GM19099 (cell line): ENCODE measurements around the gene MPI.

Experiments used
- POLR2A ChIP-seq: IDR thresholded peaks from 3 replicates; pipeline ENCODE4 v1.6.1; 2011; ENCODE audit warnings: low read depth; ENCODE audit not compliant: insufficient read length; ENCODE audit errors: extremely low read depth

The MPI gene

GRCh38 chr15:74872702-74873035 lies 17.2 kb upstream of the MPI start:
- no peak for TF ChIP-seq POLR2A

GRCh38 chr15:74873036-74873755 lies 16.6 kb upstream of the MPI start, which contains the start of gene SCAMP2:
Gene SCAMP2, minus strand, starts transcription at chr15:74873365. Its CDS starts 110 bp downstream, at chr15:74873255.
- TF ChIP-seq POLR2A, result peak; percentile 94

GRCh38 chr15:74873756-74874424 lies 16.0 kb upstream of the MPI start:
- TF ChIP-seq POLR2A, result no peak

GRCh38 chr15:74878273-74878672 lies 11.6 kb upstream of the MPI start:
- no peak for TF ChIP-seq POLR2A

- TF ChIP-seq POLR2A, result no peak
Observed at GRCh38 chr15:74882528-74882927, 7.3 kb upstream of the MPI start.

GRCh38 chr15:74884428-74885223 lies 5.2 kb upstream of the MPI start:
- TF ChIP-seq POLR2A, result no peak

GRCh38 chr15:74885461-74885860 lies 4.4 kb upstream of the MPI start:
- no peak for TF ChIP-seq POLR2A

- TF ChIP-seq POLR2A, result no peak
Observed at GRCh38 chr15:74888716-74889115, 1.1 kb upstream of the MPI start.

GRCh38 chr15:74889390-74889882 lies 406 bp upstream of the MPI start:
- TF ChIP-seq POLR2A, result no peak

GRCh38 chr15:74890665-74890960 lies 771 bp downstream of the MPI start:
- TF ChIP-seq POLR2A, result no peak

GRCh38 chr15:74891469-74891868 lies 1.6 kb downstream of the MPI start:
- no peak for TF ChIP-seq POLR2A

GRCh38 chr15:74892313-74892712 lies 2.5 kb downstream of the MPI start:
- no peak for TF ChIP-seq POLR2A

GRCh38 chr15:74892931-74893330 lies 3.1 kb downstream of the MPI start:
- TF ChIP-seq POLR2A, result no peak

- no peak for TF ChIP-seq POLR2A
Observed at GRCh38 chr15:74893627-74894026, 3.8 kb downstream of the MPI start.

- TF ChIP-seq POLR2A, result no peak
Observed at GRCh38 chr15:74895830-74896229, 6.0 kb downstream of the MPI start.

- no peak for TF ChIP-seq POLR2A
Observed at GRCh38 chr15:74896316-74896715, 6.5 kb downstream of the MPI start.

GRCh38 chr15:74897300-74897701 lies 7.5 kb downstream of the MPI start:
- TF ChIP-seq POLR2A, result no peak

- TF ChIP-seq POLR2A, result no peak
Observed at GRCh38 chr15:74901612-74902063, 11.8 kb downstream of the MPI start.
